Endothelial cell of umbilical vein (primary cell): ENCODE measurements around the gene TSPAN15. TPM values are rescaled to one million over a fixed set of nuclear protein-coding genes. Genes with fewer than 3 reads are reported as not detected.

Source experiments
- BruUV-seq: library from RNA; stranded (reverse); fragments of 400-500 nt; replicated peaks from 2 replicates; lab custom pipeline; 2021; lab: Mats Ljungman, UMichigan
- CTCF ChIA-PET: fragments of 300-600, 350-600 bp; sonication (Branson Sonifier 250); formaldehyde crosslinking; loops from one replicate; lab custom pipeline; 2021; ENCODE audit warnings: antibody characterized with exemption, inconsistent platforms; lab: Charles Lee
- POLR2A ChIA-PET: fragments of 300-600, 350-600 bp; sonication (Branson Sonifier 250); formaldehyde crosslinking; loops from one replicate; lab custom pipeline; 2021; ENCODE audit warnings: antibody characterized with exemption, inconsistent platforms; lab: Charles Lee
- DNase-seq: peaks from one replicate; pipeline ENCODE4 v3.0.0-alpha.2; 2011; ENCODE audit warnings: low read depth, low spot score
- FAIRE-seq: peaks from 2 replicates; lab custom pipeline; 2011; peaks lifted over from hg19 to GRCh38; lab: Jason Lieb, UNC
- H2AFZ ChIP-seq: 2 replicates; pipeline ENCODE4 v1.6.0; 2012; ENCODE audit warnings: low read depth, low read length, control low read depth, inconsistent platforms
- H3K27ac ChIP-seq: 2 replicates; pipeline ENCODE4 v1.5.1; 2011; ENCODE audit warnings: low read depth, mild to moderate bottlenecking, control low read depth, low read length, moderate library complexity; ENCODE audit not compliant: insufficient read depth
- H3K27me3 ChIP-seq, 2 experiments: 2 replicates each; pipeline versions ENCODE4 v1.6.0 to v1.6.1; 2011; ENCODE audit warnings: low read length in 2 of 2, mixed read lengths in 1 of 2; ENCODE audit not compliant: control insufficient read depth in 2 of 2, insufficient read depth in 2 of 2
- H3K36me3 ChIP-seq, 2 experiments: 2 replicates in 1 of 2; 3 replicates in 1 of 2; pipeline ENCODE4 v1.5.1; 2011; ENCODE audit warnings: low read length in 2 of 2, mild to moderate bottlenecking in 1 of 2, moderate library complexity in 1 of 2; ENCODE audit not compliant: control insufficient read depth in 2 of 2, insufficient read depth in 2 of 2; ENCODE audit errors: extremely low read depth in 1 of 2
- H3K4me1 ChIP-seq: 3 replicates; pipeline ENCODE4 v1.5.1; 2011; ENCODE audit warnings: mild to moderate bottlenecking, low read length; ENCODE audit not compliant: control insufficient read depth, insufficient read depth; ENCODE audit errors: extremely low read depth
- H3K4me2 ChIP-seq: 2 replicates; pipeline ENCODE4 v1.6.1; 2011; ENCODE audit warnings: low read length, control low read depth, mixed read lengths; ENCODE audit not compliant: insufficient read depth
- H3K4me3 ChIP-seq, 3 experiments: fragments of 200-600 bp in 1 of 3; sonication (generic), shearing (Covaris generic) in 1 of 3; replicated peaks in 1 of 3; 2 replicates each; pipeline ENCODE4 v1.5.1; 2011 to 2016; ENCODE audit warnings: control low read depth in 3 of 3, low read length in 3 of 3, mild to moderate bottlenecking in 2 of 3, inconsistent platforms in 1 of 3, low read depth in 1 of 3, moderate library complexity in 1 of 3; ENCODE audit not compliant: insufficient read depth in 1 of 3
- H3K79me2 ChIP-seq: 2 replicates; pipeline ENCODE4 v1.6.0; 2012; ENCODE audit warnings: low read length, inconsistent platforms; ENCODE audit not compliant: control insufficient read depth, insufficient read depth
- H3K9ac ChIP-seq: replicated peaks from 2 replicates; pipeline ENCODE3; 2011; ENCODE audit warnings: low read length, control low read depth; ENCODE audit not compliant: insufficient read depth; ENCODE audit errors: extremely low read depth
- H3K9me1 ChIP-seq: replicated peaks from 3 replicates; pipeline ENCODE4 v1.6.0; 2011; ENCODE audit warnings: mild to moderate bottlenecking, low read length; ENCODE audit not compliant: control insufficient read depth, insufficient read depth; ENCODE audit errors: extremely low read depth
- H3K9me3 ChIP-seq: replicated peaks from 2 replicates; pipeline ENCODE4 v1.5.1; 2012; ENCODE audit warnings: low read length, inconsistent platforms; ENCODE audit not compliant: control insufficient read depth, insufficient read depth
- H4K20me1 ChIP-seq: replicated peaks from 2 replicates; pipeline ENCODE3; 2011; ENCODE audit warnings: mild to moderate bottlenecking, low read length; ENCODE audit not compliant: control insufficient read depth, insufficient read depth; ENCODE audit errors: extremely low read depth
- CTCF ChIP-seq, 2 donors: IDR thresholded peaks; 1 replicate in 1 of 2; 2 replicates in 1 of 2; pipeline ENCODE4 v1.5.1; 2011; ENCODE audit warnings: low read length in 2 of 2, mild to moderate bottlenecking in 2 of 2, moderate library complexity in 2 of 2, control low read depth in 1 of 2, inconsistent platforms in 1 of 2, low read depth in 1 of 2; ENCODE audit not compliant: insufficient read depth in 1 of 2; ENCODE audit errors: extremely low read depth in 1 of 2
- EZH2 ChIP-seq: IDR thresholded peaks from 2 replicates; pipeline ENCODE4 v1.6.1; 2012; ENCODE audit warnings: borderline replicate concordance, low read depth, mild to moderate bottlenecking, moderate library complexity, low read length, inconsistent platforms; ENCODE audit not compliant: severe bottlenecking
- FOS ChIP-seq: IDR thresholded peaks from 2 replicates; pipeline ENCODE4 v1.6.1; 2011; ENCODE audit warnings: mild to moderate bottlenecking, low read length, moderate library complexity, borderline replicate concordance; ENCODE audit not compliant: insufficient read depth
- GATA2 ChIP-seq: IDR thresholded peaks from 2 replicates; pipeline ENCODE4 v1.7.0; 2011; ENCODE audit warnings: low read depth, mild to moderate bottlenecking, moderate library complexity, mixed read lengths, low read length; ENCODE audit not compliant: insufficient read length, insufficient read depth
- JUN ChIP-seq: IDR thresholded peaks from 2 replicates; pipeline ENCODE4 v1.6.1; 2011; ENCODE audit warnings: borderline replicate concordance, low read depth; ENCODE audit not compliant: insufficient read length, insufficient read depth
- MYC ChIP-seq: IDR thresholded peaks from one replicate; pipeline ENCODE4 v1.6.1; 2011; ENCODE audit warnings: mild to moderate bottlenecking, low read depth, low read length
- dilution Hi-C: fragments of 300-500 bp; cut with MboI; formaldehyde crosslinking; loops from one replicate; pipeline ENCODE4 v1.15.0; 2019; ENCODE audit warnings: low sequenced_read_pairs; ENCODE audit not compliant: extremely low pct_ligation_motif_present
- intact Hi-C: fragments of 100-400 bp; cut with micrococcal nuclease; formaldehyde crosslinking; loops from one replicate; pipeline ENCODE4 v1.10.0; 2022
- polyA plus RNA-seq, 4 experiments: library from polyadenylated mRNA; depleted of rRNA in 3 of 4; stranded (reverse) in 3 of 4; unstranded in 1 of 4; fragments of >200 nt; gene quantifications; 2 replicates each; pipeline versions ENCODE4 v1.2.1 to v1.2.3, GENCODE V29; 2011 to 2012; ENCODE audit warnings: missing spikeins in 1 of 4
- total RNA-seq: library from RNA; stranded (reverse); gene quantifications from 2 replicates; pipeline ENCODE4 v1.2.3, GENCODE V29; 2021
- TF ChIP-seq, protein P1 (sequence below): IDR thresholded peaks from 2 replicates; pipeline ENCODE4 v1.6.1; 2011; ENCODE audit not compliant: insufficient read depth, insufficient read length

The TSPAN15 gene
- total and polyA plus RNA-seq, 2 donors (not counting 3 experiments of a cell fraction or from before 2014, with no cell fraction given), result 78.4 to 189 TPM

DNA sequence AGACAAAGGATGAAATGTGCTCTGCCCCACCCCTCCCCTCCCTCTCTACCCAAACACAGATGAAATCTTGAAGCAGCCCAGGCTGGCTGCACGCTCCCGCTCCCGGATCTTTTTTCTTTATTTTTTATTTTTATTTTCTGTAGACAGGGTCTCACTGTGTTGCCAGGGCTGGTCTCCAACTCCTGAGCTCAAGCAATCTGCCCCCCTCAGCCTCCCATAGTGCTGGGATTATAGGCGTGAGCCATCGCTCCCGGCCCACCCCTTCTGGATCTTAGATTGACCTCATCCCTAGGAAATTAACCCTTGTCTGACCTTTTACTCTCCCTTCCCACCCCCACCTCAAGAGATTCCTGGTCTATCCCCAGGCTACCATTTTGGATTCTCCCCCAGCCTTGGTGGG lies 48.9 kb upstream of the TSPAN15 start:
- TF ChIP-seq JUN (no peak), FOS (no peak), CTCF (IDR thresholded peaks at IDR 0.05; ENCODE audit: extremely low read depth in 1 of 2, insufficient read depth in 1 of 2, low read depth in 1 of 2, low read length in 2 of 2) (no peak), EZH2 (no peak), MYC (no peak), GATA2 (no peak)
- TF ChIP-seq, protein P1, sequence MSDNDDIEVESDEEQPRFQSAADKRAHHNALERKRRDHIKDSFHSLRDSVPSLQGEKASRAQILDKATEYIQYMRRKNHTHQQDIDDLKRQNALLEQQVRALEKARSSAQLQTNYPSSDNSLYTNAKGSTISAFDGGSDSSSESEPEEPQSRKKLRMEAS, result no peak
- dilution Hi-C loops, result no loop called here
- Histone ChIP-seq H3K9me1 (no peaks in the 10 kb centered on the region), H3K4me1 (no peaks in the 10 kb centered on the region), H3K9me3 (no peaks in the 10 kb centered on the region), H3K4me2 (no peak overlapping the region), H3K36me3 (peaks cover 6 to 14% of the 10 kb centered on the region in 2 experiments), H3K79me2 (no peaks in the 10 kb centered on the region), H3K4me3 (no peak overlapping the region), H4K20me1 (no peaks in the 10 kb centered on the region), H3K27ac (no peak overlapping the region), H3K9ac (no peak overlapping the region), H3K27me3 (no peaks in the 10 kb centered on the region), H2AFZ (no peak overlapping the region)
- no peak for FAIRE-seq
- no TSS peak for BruUV-seq
- POLR2A ChIA-PET, result no interaction called here
- CTCF ChIA-PET, result interaction anchor here (0.6 to 4.1 kb wide), 2 partner anchors 9 to 503 kb away, joined by 3 to 21 read pairs; no protein-coding TSS in a partner anchor
- DNase-seq, result no peak
- intact Hi-C loops, result no loop called here
